Measurements from ENCODE around the gene CHIA.

CHIA gene

GRCh38 chr1:111361761-111362160 lies 71.1 kb downstream of the CHIA start:
- no peak for TF ChIP-seq CTCF (IDR thresholded peaks at IDR 0.05; ENCODE audit: insufficient read depth, low read depth, low read length, missing control alignments)
- H3K4me3 ChIP-seq (ENCODE audit: low read depth, low read length), result no peak overlapping the region
- DNase-seq (ENCODE audit: low read depth), result no peak

DNA sequence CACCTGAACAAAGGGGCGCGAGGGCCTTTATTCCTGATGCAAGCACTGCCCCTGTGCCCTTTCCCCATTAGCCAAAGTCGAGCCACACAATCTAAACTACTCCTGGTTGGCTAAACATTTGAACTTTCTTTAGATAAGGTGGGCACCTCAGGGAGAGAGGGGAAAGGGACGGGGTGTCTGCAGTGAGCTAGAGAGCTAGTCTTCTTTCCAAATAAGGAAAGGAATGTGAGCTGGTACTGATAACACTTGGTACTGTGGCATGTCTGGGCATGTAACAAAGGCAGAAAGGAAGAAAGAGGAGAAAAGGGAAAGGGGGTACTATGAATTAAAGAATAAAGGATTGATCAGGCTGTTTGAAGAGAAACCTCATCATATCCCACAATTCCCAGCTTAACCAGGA lies 74.0 kb downstream of the CHIA start:
- no peak overlapping the region for H3K4me3 ChIP-seq (ENCODE audit: low read depth, low read length)

GRCh38 chr1:111366256-111366655 lies 75.6 kb downstream of the CHIA start:
- TF ChIP-seq CTCF (IDR thresholded peaks at IDR 0.05; ENCODE audit: insufficient read depth, low read depth, low read length, missing control alignments), result no peak
- H3K4me3 ChIP-seq (ENCODE audit: low read depth, low read length), result no peak overlapping the region
- no peak for DNase-seq (ENCODE audit: low read depth)

More for the DNA sequence above, 74.0 kb downstream of the CHIA start:
- no peak for DNase-seq (ENCODE audit: low read depth)
- no peak for TF ChIP-seq CTCF (IDR thresholded peaks at IDR 0.05; ENCODE audit: insufficient read depth, low read depth, low read length, missing control alignments)

GRCh38 chr1:111369177-111369576 lies 78.5 kb downstream of the CHIA start:
- no peak overlapping the region for H3K4me3 ChIP-seq (ENCODE audit: low read depth, low read length)
- TF ChIP-seq CTCF (IDR thresholded peaks at IDR 0.05; ENCODE audit: insufficient read depth, low read depth, low read length, missing control alignments), result no peak
- no peak for DNase-seq (ENCODE audit: low read depth)

DNA sequence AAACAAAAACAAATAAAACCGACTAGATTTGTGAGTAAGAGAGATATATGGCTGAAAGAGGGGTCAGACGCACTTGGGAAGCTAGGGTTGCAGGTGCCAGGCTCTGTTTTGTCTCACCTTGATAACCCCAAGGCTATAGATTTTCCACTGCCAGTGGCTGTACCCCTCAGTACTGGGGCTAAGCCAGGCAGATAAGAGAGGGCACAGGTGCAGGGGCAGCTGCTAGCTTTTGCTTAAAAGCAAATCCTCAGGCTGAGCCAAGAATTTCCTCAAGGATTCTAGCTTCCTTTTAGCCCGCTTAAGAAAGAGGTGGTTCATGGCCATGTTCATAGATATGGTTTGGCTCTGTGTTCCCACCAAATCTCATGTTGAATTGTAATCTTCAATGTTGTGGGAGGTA lies 79.0 kb downstream of the CHIA start:
- H3K4me3 ChIP-seq (ENCODE audit: low read depth, low read length), result no peak overlapping the region
- no peak for TF ChIP-seq CTCF (IDR thresholded peaks at IDR 0.05; ENCODE audit: insufficient read depth, low read depth, low read length, missing control alignments)
- no peak for DNase-seq (ENCODE audit: low read depth)

All from GM12865 (cell line).